HuH-7 (cell line): ENCODE measurements around the gene REXO1.
"Not testable (repeated sequence)": the region's sequence is repeated elsewhere in the genome, so short reads cannot be mapped to it uniquely, and the experiment has no call there.

ENCODE experiments used
- DNase-seq: peaks from one replicate; pipeline ENCODE4 v3.0.0; 2011; ENCODE audit warnings: low spot score

REXO1 gene

DNA sequence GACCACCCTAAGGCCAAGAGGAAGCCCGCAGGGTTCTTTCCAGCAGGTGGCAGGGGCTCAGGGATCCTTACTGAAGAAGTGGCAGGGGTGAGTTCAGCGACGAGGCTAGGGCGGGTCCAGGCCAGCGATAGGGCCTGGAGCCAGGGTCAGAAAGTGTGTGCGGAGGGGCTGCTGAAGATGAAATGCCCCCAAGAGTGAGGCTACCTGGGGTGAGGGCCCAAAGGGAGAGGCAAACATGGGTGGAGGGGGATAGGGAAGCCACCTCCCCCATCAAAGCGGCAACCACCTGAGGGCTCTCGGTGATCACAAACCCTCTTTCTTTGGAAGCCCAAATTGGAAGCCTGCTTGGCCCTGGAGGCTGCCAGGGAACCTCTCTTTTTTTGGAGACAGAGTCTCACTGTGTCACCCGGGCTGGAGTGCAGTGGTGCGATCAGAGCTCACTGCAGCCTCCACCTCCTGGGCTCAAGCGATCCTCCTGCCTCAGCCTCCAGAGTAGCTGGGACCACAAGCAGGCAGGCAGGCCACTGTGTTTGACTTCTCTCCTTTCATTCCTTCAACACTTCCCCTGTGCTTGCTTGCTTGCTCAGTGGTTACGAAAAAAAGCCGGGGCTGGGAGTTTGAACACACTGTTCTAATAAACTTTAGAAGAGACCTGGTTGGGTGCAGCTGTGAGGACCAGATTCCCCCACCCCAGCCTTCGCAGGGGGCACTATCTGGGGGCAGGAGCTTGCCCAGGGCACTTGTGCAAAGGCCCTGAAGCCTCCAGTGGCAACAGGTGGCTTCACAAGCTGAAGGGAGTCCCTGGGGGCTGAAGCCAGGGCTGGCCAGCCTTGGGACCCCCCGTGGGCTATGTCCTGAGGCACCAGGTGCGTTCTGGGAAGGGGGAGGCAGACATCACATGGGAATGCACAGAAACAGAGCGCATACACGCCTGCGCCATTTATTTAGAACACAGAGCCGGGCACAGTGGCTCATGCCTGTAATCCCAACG is 34.8 kb downstream of the REXO1 start:
- no peak for DNase-seq

DNA sequence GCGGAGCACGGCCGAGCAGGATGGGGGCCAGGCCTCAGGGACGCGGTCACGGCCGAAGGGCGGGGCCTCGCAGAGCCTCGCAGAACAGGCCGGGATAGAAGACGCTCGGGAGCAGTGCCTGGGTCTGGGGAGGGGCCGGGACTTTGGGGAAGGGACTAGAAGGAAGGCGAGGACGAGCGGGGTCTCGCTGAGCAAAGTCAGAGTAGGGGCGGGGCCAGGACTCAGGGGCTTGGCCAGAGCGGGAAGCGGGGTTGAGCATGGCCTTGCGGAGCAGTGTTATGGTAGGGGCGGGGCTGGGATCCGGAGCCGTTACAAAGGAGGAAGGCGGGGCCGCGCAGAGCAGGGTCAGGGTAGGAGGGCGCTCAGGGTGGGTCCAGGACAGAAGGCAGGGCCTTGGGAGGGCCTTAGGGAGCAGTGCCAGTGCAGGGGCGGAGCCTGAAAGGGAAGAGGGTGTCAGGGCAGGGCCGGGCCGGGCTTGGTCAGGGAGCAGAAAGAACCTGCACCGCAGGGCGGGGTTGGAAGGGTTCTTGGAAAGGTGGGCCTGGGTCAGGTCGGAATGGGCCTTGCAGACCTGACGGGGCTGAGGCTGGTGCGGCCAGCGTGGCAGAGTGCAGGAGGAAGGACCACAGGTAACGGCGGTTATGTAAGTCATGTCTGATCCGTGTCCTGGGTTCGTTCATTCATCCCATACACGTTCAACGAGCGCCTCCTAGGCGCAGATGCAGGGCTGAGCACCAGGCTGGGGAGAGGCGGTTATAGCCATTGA is 35.7 kb downstream of the REXO1 start:
- peak; percentile 96 for DNase-seq

DNA sequence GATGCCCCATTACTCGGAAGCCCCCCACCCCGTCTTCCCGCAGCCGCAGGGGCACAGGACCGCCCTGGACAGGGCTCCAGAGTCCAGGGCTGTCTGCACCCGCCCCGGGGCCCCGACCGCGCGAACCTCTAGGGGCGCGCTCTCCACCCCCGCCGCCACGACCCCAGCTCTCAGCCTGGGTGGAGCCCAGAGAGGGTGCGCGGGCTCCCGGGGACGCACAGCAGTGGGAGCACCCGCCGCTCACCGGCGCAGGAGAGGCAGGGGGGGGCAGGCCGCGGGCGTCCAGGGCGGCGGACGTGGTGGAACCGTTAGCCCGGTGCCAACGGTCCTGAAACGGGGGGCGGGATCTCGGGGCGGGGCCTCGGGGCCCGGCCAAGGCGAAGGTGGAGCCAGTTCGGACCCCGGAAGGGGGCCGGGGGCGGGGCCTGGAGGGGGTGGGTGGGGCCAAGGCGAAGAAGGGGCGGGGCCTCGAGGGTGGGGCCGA is 36.3 kb downstream of the REXO1 start, which contains the start of gene ATP8B3:
TSS of gene ATP8B3 (minus strand) at position 335 of the 484 bp plus-strand sequence. CDS start 540 bp downstream, outside the sequence.
- DNase-seq, result peak; percentile 55

DNA sequence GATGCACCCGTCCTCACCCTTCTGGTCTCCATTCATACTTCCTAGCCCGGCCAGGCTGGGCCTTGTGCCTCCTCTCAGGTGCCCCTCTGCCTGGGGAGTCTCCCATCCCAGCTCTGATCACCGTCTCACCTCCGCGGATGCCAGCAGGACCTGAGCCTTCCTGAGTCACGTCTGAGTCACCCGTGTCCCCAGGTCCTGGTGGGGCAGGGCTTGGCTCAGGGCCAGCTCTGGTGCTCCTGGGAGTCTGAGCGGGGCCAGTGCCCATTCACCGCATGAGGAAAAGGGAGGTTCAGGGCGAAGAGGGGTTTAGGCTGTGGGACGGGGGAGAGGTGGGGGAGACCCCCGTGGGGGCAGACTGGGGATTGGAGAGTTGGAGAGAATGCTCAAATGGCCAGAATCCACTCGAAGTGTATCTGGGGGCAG is 36.8 kb downstream of the REXO1 start:
- no peak for DNase-seq

DNA sequence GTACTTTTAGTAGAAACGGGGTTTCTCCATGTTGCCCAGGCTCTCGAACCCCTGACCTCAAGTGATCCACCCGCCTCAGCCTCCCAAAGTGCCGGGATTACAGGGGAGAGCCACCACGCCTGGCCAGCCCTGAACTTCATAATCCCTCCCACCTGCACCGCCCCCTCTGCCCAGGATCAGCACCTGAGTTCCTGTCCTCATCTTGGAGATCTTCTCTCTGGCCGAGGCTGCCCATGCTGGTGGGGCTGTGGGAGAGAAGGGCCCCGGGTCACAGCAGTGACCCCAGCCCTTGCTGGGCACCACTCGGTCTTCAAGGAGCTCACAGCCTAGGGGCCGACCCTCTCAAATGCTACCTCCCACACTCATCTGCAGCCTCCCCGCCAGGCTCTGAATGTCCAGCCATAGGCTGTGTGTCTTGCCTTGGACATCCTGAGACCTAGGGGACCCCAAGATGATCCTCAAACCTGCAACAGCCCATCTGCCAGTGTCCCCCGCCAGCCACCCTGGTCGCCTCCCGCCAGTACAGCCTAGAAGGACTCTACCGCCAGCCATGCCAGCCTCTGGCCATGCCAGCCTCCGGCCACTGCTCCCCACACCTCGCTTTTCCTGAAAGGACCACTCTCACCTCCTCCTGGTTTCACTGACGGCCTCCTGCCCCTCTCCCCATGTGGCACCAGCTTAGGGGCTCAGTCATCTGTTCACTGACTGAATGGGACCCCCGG is 37.7 kb downstream of the REXO1 start:
- no peak for DNase-seq

DNA sequence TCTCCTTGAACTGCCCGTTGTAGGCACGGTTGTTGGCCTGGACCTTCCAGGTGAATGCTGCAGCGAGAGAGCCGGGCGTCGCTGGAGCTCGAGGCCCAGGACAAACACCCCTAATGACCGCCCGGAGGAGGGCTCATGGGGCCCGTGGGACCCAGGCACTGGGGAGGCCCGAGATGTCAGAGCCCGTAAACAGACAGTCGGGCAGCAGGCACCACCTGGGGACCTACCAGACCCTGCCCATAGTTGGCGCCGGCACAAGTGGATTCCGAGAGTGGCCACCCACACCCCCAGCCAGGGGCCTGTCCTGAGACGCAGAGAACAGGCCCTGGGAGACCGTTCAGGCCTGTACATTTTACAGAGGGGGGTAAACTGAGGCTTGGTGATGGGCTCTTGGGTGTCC is 38.6 kb downstream of the REXO1 start:
- DNase-seq, result no peak

DNA sequence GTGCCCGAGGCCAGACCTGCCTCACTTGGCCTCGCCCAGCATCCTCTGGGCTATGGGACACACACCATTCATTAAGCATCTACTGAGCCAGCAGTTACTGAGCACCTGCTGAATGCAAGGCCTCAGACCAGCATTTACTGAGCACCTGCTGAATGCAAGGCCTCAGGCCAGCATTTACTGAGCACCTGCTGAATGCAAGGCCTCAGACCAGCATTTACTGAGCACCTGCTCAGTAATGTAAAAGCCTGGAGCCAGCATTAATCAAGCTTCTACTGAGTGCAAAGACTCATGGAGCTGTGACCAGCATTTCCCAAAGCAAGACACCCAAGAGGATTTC is 39.9 kb downstream of the REXO1 start:
- no peak for DNase-seq

DNA sequence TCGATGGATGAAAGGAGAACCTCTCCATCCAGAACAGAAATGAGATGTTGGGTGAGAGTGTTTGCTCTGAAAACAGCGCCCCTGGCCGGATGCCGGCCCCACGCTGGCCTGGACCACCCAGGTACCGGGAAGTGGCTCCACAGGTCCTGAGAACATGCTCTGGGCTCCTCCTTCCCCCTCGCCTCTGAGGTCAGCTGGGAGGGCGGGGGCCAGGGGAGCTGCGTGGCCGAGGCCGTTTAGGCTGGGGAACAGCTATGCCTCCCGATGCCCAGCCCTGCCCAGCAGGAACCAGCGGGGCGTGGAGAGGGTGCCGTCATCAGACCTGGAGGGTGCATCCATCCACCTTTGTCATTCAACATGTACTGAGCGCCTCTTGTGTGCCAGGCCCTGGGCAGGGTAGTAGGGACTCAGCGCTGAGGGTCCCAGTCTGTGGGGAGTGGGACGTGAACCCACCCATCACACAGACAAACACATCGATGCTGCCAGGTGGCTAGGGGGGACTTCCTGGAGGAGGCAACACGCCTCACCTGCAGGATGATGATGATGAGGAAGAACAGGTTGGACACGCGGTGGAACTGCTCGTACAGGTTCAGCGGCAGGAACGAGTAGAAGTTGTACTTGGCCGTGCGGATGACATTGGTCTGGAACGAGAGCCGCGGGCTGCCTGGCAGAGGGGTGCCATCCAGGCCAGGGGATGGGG is 40.4 kb downstream of the REXO1 start:
- DNase-seq, result no peak

DNA sequence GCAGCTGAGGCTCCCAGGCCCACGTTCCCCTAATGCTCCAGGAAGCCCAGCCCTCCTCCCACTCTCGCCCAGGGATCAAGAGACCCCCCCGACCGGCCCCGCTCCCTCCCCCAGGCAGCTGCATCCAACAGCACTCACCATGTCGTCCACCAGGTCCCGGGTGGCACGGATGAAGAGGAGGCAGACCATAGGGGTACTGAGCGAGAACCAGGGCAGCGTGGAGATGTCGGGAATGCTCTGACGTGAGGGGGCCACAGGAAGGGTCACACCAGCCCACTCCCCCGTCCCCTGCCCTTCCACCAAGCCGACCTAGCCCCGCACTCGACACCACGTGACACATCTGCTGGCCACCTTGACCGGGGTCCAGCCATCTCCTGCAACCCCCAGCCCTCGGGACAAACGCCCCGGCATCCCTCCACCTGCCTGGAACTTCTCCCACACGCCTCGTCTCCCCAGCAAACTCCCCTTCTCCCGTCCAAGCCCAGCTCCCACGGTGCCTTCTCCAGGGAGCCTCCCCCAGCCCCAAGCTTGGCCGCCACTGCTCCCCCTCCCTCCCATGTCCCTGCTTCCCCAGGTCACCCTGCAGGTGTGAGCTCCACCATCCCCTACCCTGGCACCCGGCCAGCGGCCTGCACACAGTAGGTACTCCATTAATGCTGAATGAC is 41.1 kb downstream of the REXO1 start:
- DNase-seq, result no peak

DNA sequence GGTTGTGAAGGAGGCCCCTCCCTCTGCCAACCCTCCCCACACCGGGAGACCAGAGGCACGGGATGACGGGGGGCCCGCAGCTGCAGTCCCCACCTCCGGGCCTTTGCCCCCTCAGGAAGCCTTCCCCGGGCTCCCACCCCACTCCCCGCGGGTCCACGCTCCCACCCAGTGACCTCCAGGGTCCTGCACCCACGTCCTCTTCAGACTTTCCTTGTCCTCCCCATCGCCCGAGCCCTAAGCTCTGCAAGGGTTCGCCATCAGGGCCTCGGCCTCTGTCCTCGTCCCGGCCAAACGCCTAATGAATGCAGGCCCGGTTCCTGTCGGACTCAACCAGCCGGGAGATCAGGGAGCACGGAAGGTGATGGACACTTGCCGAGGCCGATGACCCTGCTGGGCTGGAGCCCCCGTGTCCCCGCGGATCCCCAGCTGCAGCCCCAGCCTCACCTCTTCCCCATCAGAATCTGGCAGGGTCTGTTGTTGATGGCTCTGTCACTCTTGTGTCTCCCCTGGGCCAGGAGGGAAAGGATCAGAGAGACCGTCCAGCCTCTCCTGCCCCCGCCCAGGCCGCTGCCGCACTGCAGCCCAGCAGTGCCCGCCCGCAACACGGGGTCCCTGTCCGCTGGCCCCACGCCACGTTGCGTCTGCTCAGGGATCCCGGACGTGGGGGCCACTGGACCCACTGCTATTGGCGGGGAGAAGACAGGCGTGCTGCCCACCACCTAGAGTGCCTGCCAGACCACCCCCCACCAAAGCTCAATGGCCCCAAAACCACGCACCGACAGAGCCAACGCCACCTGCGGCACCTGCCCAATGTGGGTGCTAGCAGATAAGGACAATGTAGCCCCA is 41.9 kb downstream of the REXO1 start:
- no peak for DNase-seq

DNA sequence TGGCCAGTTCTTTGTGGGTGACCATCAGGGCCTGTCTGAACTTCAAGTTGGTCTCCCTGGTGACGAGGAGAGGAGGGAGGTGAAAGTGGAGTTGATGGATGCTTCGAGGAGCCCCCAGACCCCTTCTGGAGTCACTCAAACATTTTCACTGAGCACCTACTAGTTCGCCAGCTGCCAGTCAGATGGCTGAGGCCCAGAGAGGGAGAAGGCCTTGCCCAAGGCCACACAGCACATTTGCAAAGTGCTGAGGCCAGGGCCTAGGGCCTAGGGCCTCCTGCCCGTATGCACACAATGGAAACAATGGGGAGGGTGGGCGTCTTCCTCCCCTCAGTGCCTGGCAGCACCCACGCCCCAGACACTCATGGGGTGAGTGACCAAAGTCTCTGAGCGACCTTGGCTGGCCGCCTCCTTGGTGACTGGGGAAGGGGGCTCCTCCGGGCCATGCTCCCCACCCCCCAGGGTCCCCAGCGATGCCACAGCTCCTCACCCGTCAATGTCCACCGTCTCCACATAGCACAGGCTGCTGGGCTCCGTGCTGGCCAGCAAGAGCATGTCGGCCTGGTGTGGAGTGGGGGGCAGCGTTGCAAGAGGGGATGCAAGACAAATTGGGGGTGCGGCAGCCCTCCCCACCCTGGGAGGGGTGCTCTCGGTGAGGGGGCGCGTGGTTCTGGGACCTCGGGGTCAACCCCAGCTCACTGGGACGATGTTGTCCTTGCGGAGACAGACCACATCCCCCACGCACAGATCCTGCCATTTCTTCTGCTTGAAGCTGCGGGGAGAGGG is 42.7 kb downstream of the REXO1 start:
- DNase-seq, result no peak

DNA sequence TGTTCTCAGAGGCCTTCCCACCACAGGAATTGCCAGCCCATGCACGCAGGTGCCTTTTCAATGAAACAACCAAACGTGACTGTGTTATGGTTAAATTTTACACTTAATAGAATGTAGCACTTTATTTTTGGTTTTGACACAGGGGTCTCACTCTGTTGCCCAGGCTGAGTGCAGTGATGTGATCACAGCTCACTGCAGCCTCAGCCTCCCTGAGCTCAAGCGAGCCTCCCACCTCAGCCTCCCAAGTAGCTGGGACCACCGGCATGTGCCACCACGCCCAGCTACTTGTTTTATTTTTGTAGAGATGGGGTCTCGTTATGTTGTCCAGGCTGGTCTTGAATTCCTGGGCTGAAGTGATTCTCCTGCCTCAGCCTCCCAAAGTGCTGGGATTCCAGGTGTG is 43.4 kb downstream of the REXO1 start:
- DNase-seq, result no peak

DNA sequence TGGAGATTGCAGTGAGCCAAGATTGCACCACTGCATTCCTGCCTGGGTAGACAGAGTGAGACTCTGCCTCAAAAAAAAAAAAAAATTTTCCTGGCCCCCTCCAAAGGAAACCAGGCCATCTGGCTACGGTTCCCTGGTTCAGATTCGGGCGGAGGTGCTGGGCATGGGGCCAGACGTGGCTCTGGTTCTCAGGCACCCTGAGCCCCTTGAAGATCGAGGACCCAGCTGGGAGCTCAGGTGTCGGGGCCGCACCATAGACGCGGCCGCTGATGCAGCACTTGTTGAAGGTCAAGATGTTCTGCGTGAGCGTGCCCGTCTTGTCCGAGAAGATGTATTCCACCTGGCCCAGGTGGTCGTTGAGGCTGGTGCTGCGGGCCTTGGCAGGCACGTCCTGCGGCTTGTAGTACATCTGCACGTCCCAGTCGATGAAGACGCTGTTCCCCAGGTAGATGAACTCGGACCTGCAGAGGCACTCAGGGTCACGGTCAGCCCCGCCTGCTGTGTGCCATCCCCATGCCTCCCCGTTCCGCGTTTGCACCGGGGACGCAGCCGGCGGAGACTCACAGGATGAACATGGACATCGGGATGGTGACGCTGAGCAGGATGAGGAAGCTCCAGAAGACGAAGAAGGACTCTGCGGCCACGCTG is 48.5 kb downstream of the REXO1 start:
- no peak for DNase-seq

DNA sequence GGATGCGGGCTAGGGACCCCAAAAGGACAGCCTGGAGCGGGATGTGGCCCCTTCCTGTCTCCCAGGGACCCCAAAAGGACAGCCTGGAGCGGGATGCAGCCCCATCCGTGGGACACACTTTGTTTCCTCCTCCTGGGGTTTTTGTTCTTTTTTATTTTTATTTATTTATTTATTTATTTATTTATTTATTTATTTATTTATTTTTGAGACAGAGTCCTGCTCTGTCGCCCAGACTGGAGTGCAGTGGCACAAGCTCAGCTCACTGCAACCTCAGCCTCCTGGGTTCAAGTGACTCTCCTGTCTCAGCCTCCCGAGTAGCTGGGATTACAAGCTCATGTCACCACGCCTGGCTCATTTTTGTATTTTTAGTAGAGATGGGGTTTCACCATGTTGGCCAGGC is 51.0 kb downstream of the REXO1 start:
- not testable (repeated sequence) for DNase-seq

DNA sequence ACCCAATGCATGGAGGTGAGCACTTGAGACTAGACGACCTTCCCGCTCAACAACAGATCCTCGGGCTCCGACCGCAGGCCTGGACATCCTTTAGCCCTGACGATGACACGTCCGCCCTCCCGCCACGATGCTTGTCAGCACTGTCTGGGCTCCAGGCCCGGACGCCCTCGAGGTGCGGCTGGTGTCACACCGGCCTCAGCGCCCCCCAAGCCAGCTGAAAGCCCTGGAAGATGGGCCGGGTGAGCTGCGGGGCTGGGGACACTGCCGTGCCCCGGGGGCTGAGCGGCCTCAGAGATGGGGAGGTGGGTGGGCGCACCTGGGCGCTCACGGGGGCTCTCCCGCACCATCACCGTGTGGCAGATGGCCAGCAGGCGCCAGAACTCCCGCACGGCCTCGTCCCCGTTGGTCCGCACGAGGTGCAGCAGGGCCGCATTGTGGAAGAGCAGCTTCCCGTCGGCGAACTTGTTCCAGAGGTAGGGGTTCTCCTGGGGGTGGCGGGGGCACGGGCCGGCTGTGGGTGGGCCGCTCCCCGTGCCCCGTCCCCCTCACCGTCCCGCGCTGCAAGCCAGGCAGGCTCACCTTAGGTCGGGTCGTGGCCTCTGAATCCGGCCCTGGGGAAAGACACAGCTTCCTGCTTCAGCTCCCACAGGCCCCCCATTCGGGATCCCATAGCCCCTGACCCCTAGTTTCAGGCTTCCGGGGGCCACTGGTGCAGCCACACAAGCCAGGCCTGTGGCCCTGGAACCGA is 51.7 kb downstream of the REXO1 start:
- no peak for DNase-seq

DNA sequence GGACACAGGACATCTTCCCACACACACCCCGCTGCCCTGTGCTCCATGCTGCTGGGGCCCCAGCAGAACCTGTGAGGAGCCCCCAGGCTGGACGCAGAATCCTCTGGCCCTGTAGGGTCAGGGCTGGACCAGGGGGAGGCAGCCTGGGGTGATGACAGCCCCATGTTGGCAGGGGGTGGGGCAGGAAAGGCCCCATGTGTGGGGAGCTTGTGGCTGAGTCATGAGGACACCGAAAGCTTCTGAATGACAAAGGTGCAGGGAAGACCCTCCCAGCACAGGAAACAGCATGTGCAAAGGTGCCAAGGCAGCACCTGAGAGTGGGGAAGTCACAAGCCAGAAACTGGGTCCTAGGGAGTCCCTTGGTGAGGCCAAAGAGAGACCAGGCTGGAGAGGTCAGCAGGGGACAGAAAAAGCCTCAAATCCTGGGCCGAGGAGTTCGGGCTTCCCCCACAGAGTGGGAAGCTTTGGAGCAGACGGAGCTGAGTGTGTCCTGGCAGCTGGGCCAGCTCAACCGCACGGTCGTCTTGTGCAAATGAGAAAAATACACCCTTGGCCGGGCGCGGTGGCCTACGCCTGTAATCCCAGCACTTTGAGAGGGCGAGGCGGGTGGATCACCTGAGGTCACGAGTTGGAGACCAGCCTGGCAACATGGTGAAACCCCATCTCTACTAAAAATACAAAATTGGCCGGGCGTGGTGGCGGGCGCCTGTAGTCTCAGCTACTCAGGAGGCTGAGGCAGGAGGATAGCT is 53.7 kb downstream of the REXO1 start:
- no peak for DNase-seq

DNA sequence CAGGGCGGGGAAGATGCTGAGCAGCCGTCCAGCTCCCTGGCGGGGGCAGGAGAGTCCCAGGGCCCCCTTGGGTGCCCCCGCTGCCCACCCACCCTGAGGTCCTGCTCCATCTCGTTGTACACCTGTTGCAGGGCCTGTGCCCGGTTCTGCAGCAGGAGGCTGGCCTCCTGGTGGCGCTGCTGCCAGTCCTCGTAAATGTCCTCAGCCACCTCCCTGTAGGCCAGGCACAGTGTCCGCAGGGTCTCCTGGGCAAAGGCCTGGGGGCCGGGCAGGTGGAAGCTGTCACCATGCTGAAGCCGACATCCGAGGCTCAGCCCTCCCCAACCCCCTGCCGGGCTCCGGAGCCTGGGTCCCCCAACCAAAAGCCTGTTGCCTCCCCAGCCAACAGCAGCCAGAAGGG is 56.4 kb downstream of the REXO1 start:
- DNase-seq, result no peak
